K562 (cell line): Measurements from ENCODE around the gene SLC44A1. TPM values are rescaled to one million over a fixed set of nuclear protein-coding genes. Genes with fewer than 3 reads are reported as not detected.

Experiments
- ATAC-seq: fragments of 200-7000 bp; cut with Tn5 transposase; 3 replicates; pipeline ENCODE4 v1.9.1; 2020; ENCODE audit warnings: moderate library complexity
- BruUV-seq: library from RNA; stranded (reverse); fragments of 400-500 nt; replicated peaks from 2 replicates; lab custom pipeline; 2021; lab: Mats Ljungman, UMichigan
- CTCF ChIA-PET: fragments of 300-600 bp; formaldehyde crosslinking; extraction: SDS; loops from one replicate; lab custom pipeline; 2021; ENCODE audit warnings: low intra/inter-chr PET ratio; lab: Yijun Ruan, JAX
- POLR2A ChIA-PET: fragments of 300-600, 350-650 bp; sonication (Branson Sonifier 250); formaldehyde crosslinking; extraction: SDS; loops from one replicate; lab custom pipeline; 2021; ENCODE audit warnings: antibody characterized with exemption, inconsistent platforms; lab: Yijun Ruan, JAX
- DNase-seq, 4 experiments: peaks; one replicate each; pipeline versions ENCODE4 v3.0.0 to v3.0.0-alpha.2; 2011 to 2018; ENCODE audit warnings: low spot score in 3 of 4, mixed read lengths in 3 of 4; ENCODE audit errors: extremely low read depth in 1 of 4
- FAIRE-seq: peaks from 2 replicates; lab custom pipeline; 2011; peaks lifted over from hg19 to GRCh38; lab: Jason Lieb, UNC
- H2AFZ ChIP-seq: 2 replicates; pipeline ENCODE4 v1.6.0; 2011; ENCODE audit warnings: low read depth, low read length, control low read depth, inconsistent platforms
- H3K27ac ChIP-seq: fragments of 200-600 bp; 3 replicates; pipeline ENCODE4 v1.8.0; 2011; ENCODE audit warnings: low read depth, mild to moderate bottlenecking, control low read depth, inconsistent platforms, low read length, moderate library complexity, mixed read lengths; ENCODE audit errors: extremely low read depth
- H3K27me3 ChIP-seq, 2 experiments: fragments of 300-600 bp in 1 of 2; 2 replicates in 1 of 2; 3 replicates in 1 of 2; pipeline versions ENCODE4 v1.6.0 to v1.8.0; 2011; ENCODE audit warnings: inconsistent platforms in 2 of 2, low read length in 2 of 2, mild to moderate bottlenecking in 1 of 2, mixed read lengths in 1 of 2, moderate library complexity in 1 of 2; ENCODE audit not compliant: control insufficient read depth in 2 of 2, insufficient read depth in 2 of 2
- H3K36me3 ChIP-seq: fragments of 300-600 bp; 3 replicates; pipeline ENCODE4 v1.8.0; 2011; ENCODE audit warnings: mild to moderate bottlenecking, low read length, inconsistent platforms; ENCODE audit not compliant: control insufficient read depth, insufficient read depth
- H3K4me1 ChIP-seq, 2 experiments: fragments of 200-600 bp in 1 of 2; replicated peaks in 1 of 2; 2 replicates in 1 of 2; 3 replicates in 1 of 2; pipeline versions ENCODE4 v1.5.1 to v1.8.0; 2011; ENCODE audit warnings: inconsistent platforms in 2 of 2, low read length in 2 of 2, mild to moderate bottlenecking in 1 of 2, mixed read lengths in 1 of 2, moderate library complexity in 1 of 2; ENCODE audit not compliant: control insufficient read depth in 2 of 2, insufficient read depth in 2 of 2
- H3K4me2 ChIP-seq: 2 replicates; pipeline ENCODE4 v1.6.1; 2011; ENCODE audit warnings: low read length, control low read depth, inconsistent platforms, mixed read lengths; ENCODE audit not compliant: insufficient read depth
- H3K4me3 ChIP-seq: fragments of 200-600 bp; sonication (generic), shearing (Covaris generic); 2 replicates; pipeline ENCODE4 v1.5.1; 2016; ENCODE audit warnings: control low read depth, inconsistent platforms
- H3K79me2 ChIP-seq: fragments of 200-600 bp; 3 replicates; pipeline ENCODE4 v1.8.0; 2011; ENCODE audit warnings: low read length, inconsistent platforms; ENCODE audit not compliant: control insufficient read depth, insufficient read depth
- H3K9ac ChIP-seq, 2 experiments: 2 replicates each; pipeline versions ENCODE4 v1.6.0 to v1.6.1; 2011; ENCODE audit warnings: low read depth in 2 of 2, low read length in 2 of 2, control low read depth in 1 of 2, inconsistent platforms in 1 of 2, mild to moderate bottlenecking in 1 of 2, mixed read lengths in 1 of 2; ENCODE audit not compliant: insufficient read depth in 1 of 2
- H3K9me1 ChIP-seq: one replicate; pipeline ENCODE4 v1.6.0; 2011; ENCODE audit warnings: inconsistent platforms, mild to moderate bottlenecking, low read length, moderate library complexity; ENCODE audit not compliant: control insufficient read depth, insufficient read depth
- H3K9me3 ChIP-seq: replicated peaks from 2 replicates; pipeline ENCODE4 v1.5.1; 2011; ENCODE audit warnings: low read depth, low read length, inconsistent platforms; ENCODE audit not compliant: control insufficient read depth, insufficient read depth
- H4K20me1 ChIP-seq: replicated peaks from 2 replicates; pipeline ENCODE4 v1.6.1; 2011; ENCODE audit warnings: low read length, inconsistent platforms, mixed read lengths; ENCODE audit not compliant: control insufficient read depth, insufficient read depth
- ERF ChIP-seq: fragments of 450-650 bp; formaldehyde crosslinking; IDR thresholded peaks from 2 replicates; pipeline ENCODE4 v1.4.0; 2020; ENCODE audit warnings: mild to moderate bottlenecking, mixed read lengths
- RAD21 ChIP-seq, 2 experiments: fragments of 250-450 bp in 1 of 2; fragments of 450-650 bp in 1 of 2; sonication (Bioruptor Pico) in 1 of 2; formaldehyde crosslinking in 1 of 2; IDR thresholded peaks in 1 of 2; conservative IDR thresholded peaks in 1 of 2; 2 replicates each; pipeline versions ENCODE4 v1.4.0 to v1.8.0; 2020 to 2022; ENCODE audit warnings: mild to moderate bottlenecking in 2 of 2, moderate library complexity in 1 of 2
- RFX5 ChIP-seq: IDR thresholded peaks from 2 replicates; pipeline ENCODE4 v1.6.1; 2011; ENCODE audit warnings: low read depth, mild to moderate bottlenecking, improper control_type of control experiment, low read length
- WGBS: fragments of 100-300 bp; shearing (Covaris generic); methylation state at CpG from one replicate; pipeline ENCODE4 v1.1.6; 2016; ENCODE audit warnings: low coverage, mixed read lengths; ENCODE audit not compliant: insufficient coverage; ENCODE audit errors: missing lambda C conversion rate; 5-methylcytosine and 5-hydroxymethylcytosine counted together
- in situ Hi-C: fragments of 300-500 bp; cut with MboI; formaldehyde crosslinking; loops from 4 replicates; pipeline ENCODE4 v1.15.0; 2018; ENCODE audit warnings: inconsistent platforms, mixed read lengths
- intact Hi-C: fragments of 100-400 bp; cut with micrococcal nuclease; formaldehyde crosslinking; loops from 2 replicates; pipeline ENCODE4 v1.14.2; 2022
- polyA plus RNA-seq, 8 experiments: library from polyadenylated mRNA; depleted of rRNA in 4 of 8; stranded (reverse) in 5 of 8; unstranded in 3 of 8; fragments of >200 nt; fragmentation: Nextera tagmentation in 2 of 8; fragmentation: Illumina TruSeq in 1 of 8; extraction: Ambion mirVana in 2 of 8; extraction: Trizol in 1 of 8; gene quantifications; 2 replicates each; pipeline versions ENCODE4 v1.2.1 to v1.2.3, GENCODE V29; 2011 to 2014; ENCODE audit warnings: inconsistent platforms in 1 of 8, missing spikeins in 1 of 8
- total RNA-seq, 7 experiments: library from RNA; depleted of rRNA in 6 of 7; stranded (reverse); fragments of >200 nt in 6 of 7; fragmentation: Illumina TruSeq in 2 of 7; extraction: Trizol in 2 of 7; gene quantifications; 2 replicates each; pipeline versions ENCODE4 v1.2.1 to v1.2.3, GENCODE V29; 2011 to 2021; ENCODE audit warnings: low replicate concordance in 1 of 7
- TF ChIP-seq, protein P1 (sequence below): fragments of 200-600 bp; sonication (generic); IDR thresholded peaks from one replicate; pipeline ENCODE4 v1.6.1; 2012; ENCODE audit warnings: mild to moderate bottlenecking, low read depth, low read length, inconsistent platforms

Gene SLC44A1
- total and polyA plus RNA-seq, 9 of the 15 experiments (the other 6 are each of a cell fraction or from before 2014, with no cell fraction given): 0.11 to 0.59 (median 0.30) TPM

- FAIRE-seq (no peak), DNase-seq (no peak), ATAC-seq (no peak)
- H3K27me3 ChIP-seq: no peaks in the 10 kb centered on the region
- H3K4me3 ChIP-seq: no peak overlapping the region
- no peaks in the 10 kb centered on the region for H4K20me1 ChIP-seq
- no peak overlapping the region for H3K4me2 ChIP-seq
- H3K79me2 ChIP-seq: no peaks in the 10 kb centered on the region
- no peaks in the 10 kb centered on the region for H3K9me3 ChIP-seq
- H3K9me1 ChIP-seq: no peaks in the 10 kb centered on the region
- no peak overlapping the region for H3K27ac ChIP-seq
- intact Hi-C loops (no loop called here), in situ Hi-C loops (no loop called here)
- no peak overlapping the region for H2AFZ ChIP-seq
- BruUV-seq: no TSS peak
- H3K9ac ChIP-seq: no peak overlapping the region
- ChIA-PET POLR2A (interaction anchor here (0.6 kb wide), 1 partner anchor 19 kb away, joined by 3 read pairs; no protein-coding TSS in a partner anchor), CTCF (no interaction called here)
- H3K4me1 ChIP-seq: no peaks in the 10 kb centered on the region
- WGBS: 14% methylated on average over 1 of the region's 2 CpGs
- H3K36me3 ChIP-seq: no peaks in the 10 kb centered on the region
- TF ChIP-seq ERF (CRISPR knock-in tag) (no peak), RAD21 (CRISPR knock-in tag; conservative IDR thresholded peaks at IDR 0.05 in 1 of 2, IDR thresholded peaks at IDR 0.05 in 1 of 2) (no peak), RFX5 (no peak)
- TF ChIP-seq, protein P1, sequence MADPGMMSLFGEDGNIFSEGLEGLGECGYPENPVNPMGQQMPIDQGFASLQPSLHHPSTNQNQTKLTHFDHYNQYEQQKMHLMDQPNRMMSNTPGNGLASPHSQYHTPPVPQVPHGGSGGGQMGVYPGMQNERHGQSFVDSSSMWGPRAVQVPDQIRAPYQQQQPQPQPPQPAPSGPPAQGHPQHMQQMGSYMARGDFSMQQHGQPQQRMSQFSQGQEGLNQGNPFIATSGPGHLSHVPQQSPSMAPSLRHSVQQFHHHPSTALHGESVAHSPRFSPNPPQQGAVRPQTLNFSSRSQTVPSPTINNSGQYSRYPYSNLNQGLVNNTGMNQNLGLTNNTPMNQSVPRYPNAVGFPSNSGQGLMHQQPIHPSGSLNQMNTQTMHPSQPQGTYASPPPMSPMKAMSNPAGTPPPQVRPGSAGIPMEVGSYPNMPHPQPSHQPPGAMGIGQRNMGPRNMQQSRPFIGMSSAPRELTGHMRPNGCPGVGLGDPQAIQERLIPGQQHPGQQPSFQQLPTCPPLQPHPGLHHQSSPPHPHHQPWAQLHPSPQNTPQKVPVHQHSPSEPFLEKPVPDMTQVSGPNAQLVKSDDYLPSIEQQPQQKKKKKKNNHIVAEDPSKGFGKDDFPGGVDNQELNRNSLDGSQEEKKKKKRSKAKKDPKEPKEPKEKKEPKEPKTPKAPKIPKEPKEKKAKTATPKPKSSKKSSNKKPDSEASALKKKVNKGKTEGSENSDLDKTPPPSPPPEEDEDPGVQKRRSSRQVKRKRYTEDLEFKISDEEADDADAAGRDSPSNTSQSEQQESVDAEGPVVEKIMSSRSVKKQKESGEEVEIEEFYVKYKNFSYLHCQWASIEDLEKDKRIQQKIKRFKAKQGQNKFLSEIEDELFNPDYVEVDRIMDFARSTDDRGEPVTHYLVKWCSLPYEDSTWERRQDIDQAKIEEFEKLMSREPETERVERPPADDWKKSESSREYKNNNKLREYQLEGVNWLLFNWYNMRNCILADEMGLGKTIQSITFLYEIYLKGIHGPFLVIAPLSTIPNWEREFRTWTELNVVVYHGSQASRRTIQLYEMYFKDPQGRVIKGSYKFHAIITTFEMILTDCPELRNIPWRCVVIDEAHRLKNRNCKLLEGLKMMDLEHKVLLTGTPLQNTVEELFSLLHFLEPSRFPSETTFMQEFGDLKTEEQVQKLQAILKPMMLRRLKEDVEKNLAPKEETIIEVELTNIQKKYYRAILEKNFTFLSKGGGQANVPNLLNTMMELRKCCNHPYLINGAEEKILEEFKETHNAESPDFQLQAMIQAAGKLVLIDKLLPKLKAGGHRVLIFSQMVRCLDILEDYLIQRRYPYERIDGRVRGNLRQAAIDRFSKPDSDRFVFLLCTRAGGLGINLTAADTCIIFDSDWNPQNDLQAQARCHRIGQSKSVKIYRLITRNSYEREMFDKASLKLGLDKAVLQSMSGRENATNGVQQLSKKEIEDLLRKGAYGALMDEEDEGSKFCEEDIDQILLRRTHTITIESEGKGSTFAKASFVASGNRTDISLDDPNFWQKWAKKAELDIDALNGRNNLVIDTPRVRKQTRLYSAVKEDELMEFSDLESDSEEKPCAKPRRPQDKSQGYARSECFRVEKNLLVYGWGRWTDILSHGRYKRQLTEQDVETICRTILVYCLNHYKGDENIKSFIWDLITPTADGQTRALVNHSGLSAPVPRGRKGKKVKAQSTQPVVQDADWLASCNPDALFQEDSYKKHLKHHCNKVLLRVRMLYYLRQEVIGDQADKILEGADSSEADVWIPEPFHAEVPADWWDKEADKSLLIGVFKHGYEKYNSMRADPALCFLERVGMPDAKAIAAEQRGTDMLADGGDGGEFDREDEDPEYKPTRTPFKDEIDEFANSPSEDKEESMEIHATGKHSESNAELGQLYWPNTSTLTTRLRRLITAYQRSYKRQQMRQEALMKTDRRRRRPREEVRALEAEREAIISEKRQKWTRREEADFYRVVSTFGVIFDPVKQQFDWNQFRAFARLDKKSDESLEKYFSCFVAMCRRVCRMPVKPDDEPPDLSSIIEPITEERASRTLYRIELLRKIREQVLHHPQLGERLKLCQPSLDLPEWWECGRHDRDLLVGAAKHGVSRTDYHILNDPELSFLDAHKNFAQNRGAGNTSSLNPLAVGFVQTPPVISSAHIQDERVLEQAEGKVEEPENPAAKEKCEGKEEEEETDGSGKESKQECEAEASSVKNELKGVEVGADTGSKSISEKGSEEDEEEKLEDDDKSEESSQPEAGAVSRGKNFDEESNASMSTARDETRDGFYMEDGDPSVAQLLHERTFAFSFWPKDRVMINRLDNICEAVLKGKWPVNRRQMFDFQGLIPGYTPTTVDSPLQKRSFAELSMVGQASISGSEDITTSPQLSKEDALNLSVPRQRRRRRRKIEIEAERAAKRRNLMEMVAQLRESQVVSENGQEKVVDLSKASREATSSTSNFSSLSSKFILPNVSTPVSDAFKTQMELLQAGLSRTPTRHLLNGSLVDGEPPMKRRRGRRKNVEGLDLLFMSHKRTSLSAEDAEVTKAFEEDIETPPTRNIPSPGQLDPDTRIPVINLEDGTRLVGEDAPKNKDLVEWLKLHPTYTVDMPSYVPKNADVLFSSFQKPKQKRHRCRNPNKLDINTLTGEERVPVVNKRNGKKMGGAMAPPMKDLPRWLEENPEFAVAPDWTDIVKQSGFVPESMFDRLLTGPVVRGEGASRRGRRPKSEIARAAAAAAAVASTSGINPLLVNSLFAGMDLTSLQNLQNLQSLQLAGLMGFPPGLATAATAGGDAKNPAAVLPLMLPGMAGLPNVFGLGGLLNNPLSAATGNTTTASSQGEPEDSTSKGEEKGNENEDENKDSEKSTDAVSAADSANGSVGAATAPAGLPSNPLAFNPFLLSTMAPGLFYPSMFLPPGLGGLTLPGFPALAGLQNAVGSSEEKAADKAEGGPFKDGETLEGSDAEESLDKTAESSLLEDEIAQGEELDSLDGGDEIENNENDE: no peak
Observed at GRCh38 chr9:105205787-105206495, 38.5 kb upstream of the SLC44A1 start.
